ENCODE data around the gene ZNF74. TPM values are rescaled to one million over a fixed set of nuclear protein-coding genes. Genes with fewer than 3 reads are reported as not detected.
A peak's percentile ranks its signal among the peaks of the same experiment; 100 is the strongest.

Gene ZNF74
- total RNA-seq, 1 experiment from 2014 or later: 8.1 TPM

DNA sequence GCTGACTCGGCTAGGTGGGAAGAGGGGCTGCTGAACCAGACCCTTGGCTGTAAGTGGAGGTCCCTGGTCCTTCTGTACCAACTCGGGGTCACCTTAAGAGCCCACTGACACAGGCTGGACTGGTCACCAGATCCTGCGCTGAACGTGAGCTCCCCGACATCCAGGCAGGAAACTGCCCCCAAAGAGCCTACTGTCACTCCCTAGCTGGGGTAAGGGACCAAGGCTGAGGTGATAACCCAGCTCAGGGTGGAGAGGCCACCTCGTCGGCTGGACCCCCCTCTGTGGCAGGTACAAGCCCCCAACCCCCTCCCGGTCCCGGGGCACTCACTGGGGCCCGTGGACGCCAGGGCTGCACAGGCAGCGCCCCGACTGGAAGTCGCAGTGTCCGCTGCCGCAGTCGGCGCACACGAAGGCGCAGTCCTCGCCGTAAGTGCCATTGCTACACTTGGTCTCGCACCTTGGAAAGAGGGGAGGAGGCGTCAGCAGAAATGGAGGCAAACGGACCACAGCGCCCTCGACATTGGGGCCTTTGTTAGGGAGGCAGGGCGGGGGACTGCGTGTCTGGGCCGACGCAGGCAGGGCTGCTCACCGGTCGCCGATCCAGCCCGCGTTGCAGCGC, 36.3 kb downstream of the ZNF74 start:
- H2AFZ ChIP-seq: no peak overlapping the region
- DNase-seq: no peak
- no peaks in the 10 kb centered on the region for H4K20me1 ChIP-seq (ENCODE audit: insufficient read depth)
- H3K79me2 ChIP-seq (ENCODE audit: low read depth): no peaks in the 10 kb centered on the region
- H3K27me3 ChIP-seq (ENCODE audit: insufficient read depth, low read depth): no peaks in the 10 kb centered on the region; the same call in 1 of the 2 replicates
- ChIA-PET POLR2A (ENCODE audit: unreplicated experiment) (interaction anchor here (0.6 kb wide), 1 partner anchor 148 kb away, joined by 6 read pairs; no protein-coding TSS in a partner anchor), CTCF (no interaction called here)
- H3F3A ChIP-seq (ENCODE audit: insufficient read depth, low read depth): no peaks in the 10 kb centered on the region
- H3K4me3 ChIP-seq: 0 out of 2 replicates have a peak overlapping the region, but pooled peaks have one; percentile 35
- TF ChIP-seq, protein P1, sequence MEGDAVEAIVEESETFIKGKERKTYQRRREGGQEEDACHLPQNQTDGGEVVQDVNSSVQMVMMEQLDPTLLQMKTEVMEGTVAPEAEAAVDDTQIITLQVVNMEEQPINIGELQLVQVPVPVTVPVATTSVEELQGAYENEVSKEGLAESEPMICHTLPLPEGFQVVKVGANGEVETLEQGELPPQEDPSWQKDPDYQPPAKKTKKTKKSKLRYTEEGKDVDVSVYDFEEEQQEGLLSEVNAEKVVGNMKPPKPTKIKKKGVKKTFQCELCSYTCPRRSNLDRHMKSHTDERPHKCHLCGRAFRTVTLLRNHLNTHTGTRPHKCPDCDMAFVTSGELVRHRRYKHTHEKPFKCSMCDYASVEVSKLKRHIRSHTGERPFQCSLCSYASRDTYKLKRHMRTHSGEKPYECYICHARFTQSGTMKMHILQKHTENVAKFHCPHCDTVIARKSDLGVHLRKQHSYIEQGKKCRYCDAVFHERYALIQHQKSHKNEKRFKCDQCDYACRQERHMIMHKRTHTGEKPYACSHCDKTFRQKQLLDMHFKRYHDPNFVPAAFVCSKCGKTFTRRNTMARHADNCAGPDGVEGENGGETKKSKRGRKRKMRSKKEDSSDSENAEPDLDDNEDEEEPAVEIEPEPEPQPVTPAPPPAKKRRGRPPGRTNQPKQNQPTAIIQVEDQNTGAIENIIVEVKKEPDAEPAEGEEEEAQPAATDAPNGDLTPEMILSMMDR (conservative IDR thresholded peaks at IDR 0.05): no peak
- TF ChIP-seq EZH2 (IDR thresholded peaks at IDR 0.05; ENCODE audit: low read depth): no peak
- H3K4me2 ChIP-seq: peak overlapping the region; percentile 64
- no peaks in the 10 kb centered on the region for H3K9me3 ChIP-seq (ENCODE audit: insufficient read depth, low read depth)
- 0 out of 2 replicates have a peak, but pooled peaks cover 3% of the 10 kb centered on the region for H3K4me1 ChIP-seq (replicated peaks; ENCODE audit: insufficient read depth)
- H3K27ac ChIP-seq: no peak overlapping the region
- no peaks in the 10 kb centered on the region for H3K36me3 ChIP-seq (ENCODE audit: low read depth)
- no TSS peak for BruUV-seq (replicated peaks)
- no peaks in the 10 kb centered on the region for H3K9me2 ChIP-seq (ENCODE audit: insufficient read depth)
- intact Hi-C loops (cut with micrococcal nuclease; ENCODE audit: unreplicated experiment): no loop called here

DNA sequence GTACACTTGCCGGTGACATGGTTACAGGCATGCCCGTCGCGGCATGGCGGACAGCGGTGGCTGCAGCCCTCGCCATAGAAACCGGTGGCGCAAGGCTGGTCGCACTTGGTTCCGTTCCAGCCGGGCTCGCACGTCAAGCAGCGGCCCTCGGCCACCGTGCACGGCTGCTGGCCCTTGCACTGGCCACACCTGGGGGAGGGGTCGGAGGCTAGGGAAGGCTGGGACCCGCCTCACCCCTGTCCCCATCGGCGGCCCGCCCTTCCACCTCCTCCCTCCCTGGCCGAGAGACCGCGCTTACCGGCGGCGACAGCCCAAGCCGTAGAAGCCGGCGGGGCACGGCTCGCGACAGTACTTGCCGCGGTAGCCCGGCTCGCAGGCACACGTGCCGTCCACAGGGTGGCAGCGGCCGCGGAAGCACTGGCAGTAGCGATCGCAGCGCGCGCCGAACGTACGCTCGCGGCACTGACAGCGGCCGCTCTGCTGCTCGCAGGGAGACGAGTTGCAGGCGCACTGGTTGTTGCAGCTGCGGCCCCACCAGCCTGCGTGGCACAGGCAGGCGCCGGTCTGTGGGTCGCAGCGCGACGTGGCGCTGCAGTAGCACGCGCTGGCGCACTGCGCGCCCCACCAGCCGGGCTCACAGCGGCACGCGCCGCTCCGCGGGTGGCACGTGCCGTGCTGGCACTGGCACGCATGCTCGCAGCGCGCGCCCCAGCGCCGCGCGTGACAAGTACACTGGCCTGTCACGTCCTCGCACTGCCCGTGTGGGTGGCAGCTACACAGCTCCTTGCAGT, 37.0 kb downstream of the ZNF74 start:
- Histone ChIP-seq H3K4me2 (peak overlapping the region; percentile 64), H3K4me3 (peak overlapping the region; percentile 35; the same call in 1 of the 2 replicates), H3K9me3 (ENCODE audit: insufficient read depth, low read depth) (no peaks in the 10 kb centered on the region), H3K4me1 (replicated peaks; ENCODE audit: insufficient read depth) (0 out of 2 replicates have a peak, but pooled peaks cover 3% of the 10 kb centered on the region), H3K36me3 (ENCODE audit: low read depth) (no peaks in the 10 kb centered on the region), H3K9me2 (ENCODE audit: insufficient read depth) (no peaks in the 10 kb centered on the region), H2AFZ (no peak overlapping the region), H4K20me1 (ENCODE audit: insufficient read depth) (no peaks in the 10 kb centered on the region), H3K27me3 (ENCODE audit: insufficient read depth, low read depth) (no peaks in the 10 kb centered on the region; the same call in 1 of the 2 replicates), H3F3A (ENCODE audit: insufficient read depth, low read depth) (no peaks in the 10 kb centered on the region), H3K79me2 (ENCODE audit: low read depth) (no peaks in the 10 kb centered on the region), H3K27ac (no peak overlapping the region)
- intact Hi-C loops (cut with micrococcal nuclease; ENCODE audit: unreplicated experiment): no loop called here
- peak in 1 of 2 experiments; percentile 60 for DNase-seq
- ChIA-PET POLR2A (ENCODE audit: unreplicated experiment) (no interaction called here), CTCF (no interaction called here)
- no TSS peak for BruUV-seq (replicated peaks)
- TF ChIP-seq, protein P1 (conservative IDR thresholded peaks at IDR 0.05): no peak
- no peak for TF ChIP-seq EZH2 (IDR thresholded peaks at IDR 0.05; ENCODE audit: low read depth)

DNA sequence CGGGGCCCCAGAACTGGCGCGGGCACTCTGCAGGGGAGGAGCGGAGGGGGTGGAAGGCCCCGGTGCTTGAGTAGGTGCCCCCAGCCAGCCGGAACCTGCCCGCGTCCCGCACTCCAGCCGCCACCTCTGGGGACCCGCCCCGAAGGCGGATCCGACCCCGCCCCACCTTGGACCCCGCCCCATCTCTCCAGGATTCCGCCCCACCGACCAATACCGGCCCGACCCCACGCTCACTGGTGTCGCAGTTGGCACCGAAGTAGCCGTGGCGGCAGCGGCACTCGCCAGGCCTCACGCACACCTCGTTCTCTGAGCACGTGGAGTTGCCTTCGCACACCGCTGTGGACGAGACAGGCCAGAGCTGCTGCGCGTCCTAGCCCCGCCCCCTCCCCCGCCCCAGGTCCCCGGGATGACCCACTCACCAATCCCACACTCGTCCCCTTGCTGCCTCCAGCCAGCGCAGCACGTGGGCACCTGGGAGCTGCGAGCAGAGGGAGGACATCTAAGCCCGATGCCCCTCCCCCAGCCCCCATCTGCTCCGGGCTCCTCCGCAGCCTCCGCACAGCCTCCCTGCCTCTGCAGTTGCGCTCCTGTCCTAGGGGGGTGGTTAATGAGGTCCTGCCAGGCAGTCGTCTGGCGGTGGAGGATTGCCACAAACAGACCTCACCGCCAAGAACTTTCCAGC, 37.7 kb downstream of the ZNF74 start:
- no peaks in the 10 kb centered on the region for H3K79me2 ChIP-seq (ENCODE audit: low read depth)
- H3K36me3 ChIP-seq (ENCODE audit: low read depth): no peaks in the 10 kb centered on the region
- H3K4me3 ChIP-seq: no peak overlapping the region
- H3K9me3 ChIP-seq (ENCODE audit: insufficient read depth, low read depth): no peaks in the 10 kb centered on the region
- H3K27me3 ChIP-seq (ENCODE audit: insufficient read depth, low read depth): no peaks in the 10 kb centered on the region; the same call in 1 of the 2 replicates
- no peak overlapping the region for H3K27ac ChIP-seq
- CTCF ChIA-PET: no interaction called here
- no peaks in the 10 kb centered on the region for H3F3A ChIP-seq (ENCODE audit: insufficient read depth, low read depth)
- BruUV-seq (replicated peaks): no TSS peak
- H3K4me1 ChIP-seq (replicated peaks; ENCODE audit: insufficient read depth): 0 out of 2 replicates have a peak, but pooled peaks cover 3% of the 10 kb centered on the region
- POLR2A ChIA-PET (ENCODE audit: unreplicated experiment): no interaction called here
- no peak overlapping the region for H2AFZ ChIP-seq
- H3K4me2 ChIP-seq: peak overlapping the region; percentile 64; the same call in 1 of the 2 replicates
- TF ChIP-seq, protein P1 (conservative IDR thresholded peaks at IDR 0.05): no peak
- TF ChIP-seq EZH2 (IDR thresholded peaks at IDR 0.05; ENCODE audit: low read depth): no peak
- no peaks in the 10 kb centered on the region for H3K9me2 ChIP-seq (ENCODE audit: insufficient read depth)
- no peak for DNase-seq
- intact Hi-C loops (cut with micrococcal nuclease; ENCODE audit: unreplicated experiment): no loop called here
- no peaks in the 10 kb centered on the region for H4K20me1 ChIP-seq (ENCODE audit: insufficient read depth)

All from PC-9 (cell line).